Activated B cell treated with CpG ODN at 0.5 μM for 24 hours (primary cell): ENCODE results near the gene DCC. TPM values are rescaled to one million over a fixed set of nuclear protein-coding genes. Genes with fewer than 3 reads are reported as not detected.

Experiments used
- ATAC-seq: fragments of 200-7000 bp; cut with Tn5 transposase; one replicate; pipeline ENCODE4 v1.10.0; 2021; ENCODE audit warnings: low read depth, mild to moderate bottlenecking, moderate library complexity
- CTCF ChIA-PET: fragments of 350-600 bp; sonication (Branson Sonifier 250); formaldehyde crosslinking; loops from one replicate; lab custom pipeline; 2021; ENCODE audit warnings: antibody characterized with exemption; lab: Charles Lee
- POLR2A ChIA-PET: fragments of 350-600 bp; sonication (Branson Sonifier 250); formaldehyde crosslinking; loops from one replicate; lab custom pipeline; 2021; ENCODE audit warnings: antibody characterized with exemption; lab: Charles Lee
- DNase-seq: peaks from one replicate; pipeline ENCODE4 v3.0.0; 2022
- H3K27ac Mint-ChIP-seq: one replicate; pipeline ENCODE4 v1.8.0; 2020; ENCODE audit warnings: mixed read lengths
- H3K27me3 Mint-ChIP-seq: one replicate; pipeline ENCODE4 v1.8.0; 2021; ENCODE audit warnings: mixed read lengths
- H3K36me3 Mint-ChIP-seq: one replicate; pipeline ENCODE4 v1.8.0; 2021; ENCODE audit warnings: low read depth, mixed read lengths
- H3K4me1 Mint-ChIP-seq: one replicate; pipeline ENCODE4 v1.8.0; 2021; ENCODE audit warnings: mixed read lengths
- H3K4me3 Mint-ChIP-seq: one replicate; pipeline ENCODE4 v1.8.0; 2020; ENCODE audit warnings: mild to moderate bottlenecking, mixed read lengths
- H3K9me3 Mint-ChIP-seq: one replicate; pipeline ENCODE4 v1.8.0; 2020; ENCODE audit warnings: mixed read lengths
- intact Hi-C: fragments of 100-400 bp; cut with micrococcal nuclease; formaldehyde crosslinking; loops from one replicate; pipeline ENCODE4 v1.15.1; 2024
- total RNA-seq: library from RNA; stranded (reverse); gene quantifications from 2 replicates; pipeline ENCODE4 v1.2.3, GENCODE V29; 2022
- TF ChIP-seq, protein P1 (sequence below): fragments of 200-600 bp; IDR thresholded peaks from one replicate; pipeline ENCODE4 v1.8.0; 2022; ENCODE audit warnings: antibody characterized with exemption, mild to moderate bottlenecking

Gene DCC
- total RNA-seq, 1 donor from 2014 or later = not detected

DNA sequence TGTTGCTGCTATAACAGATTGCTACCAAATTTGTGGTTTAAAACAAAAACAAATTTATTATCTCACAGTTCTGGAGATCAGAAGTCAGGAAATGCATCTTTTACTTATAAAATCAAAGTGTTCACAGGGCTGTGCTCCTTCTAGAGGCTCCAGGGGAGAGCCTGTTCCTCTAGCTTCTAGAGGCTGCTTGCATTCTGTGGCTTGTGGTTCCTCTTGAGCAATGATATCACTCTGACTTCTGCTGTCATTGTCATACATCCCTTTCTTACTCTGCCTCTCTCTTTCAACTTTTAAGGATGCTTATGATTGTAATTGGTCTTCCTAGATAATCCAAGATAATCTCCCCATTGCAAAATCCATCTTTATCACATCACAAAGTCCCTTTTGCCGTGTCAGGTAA, 6.1 kb upstream of the DCC start:
- TF ChIP-seq, protein P1, sequence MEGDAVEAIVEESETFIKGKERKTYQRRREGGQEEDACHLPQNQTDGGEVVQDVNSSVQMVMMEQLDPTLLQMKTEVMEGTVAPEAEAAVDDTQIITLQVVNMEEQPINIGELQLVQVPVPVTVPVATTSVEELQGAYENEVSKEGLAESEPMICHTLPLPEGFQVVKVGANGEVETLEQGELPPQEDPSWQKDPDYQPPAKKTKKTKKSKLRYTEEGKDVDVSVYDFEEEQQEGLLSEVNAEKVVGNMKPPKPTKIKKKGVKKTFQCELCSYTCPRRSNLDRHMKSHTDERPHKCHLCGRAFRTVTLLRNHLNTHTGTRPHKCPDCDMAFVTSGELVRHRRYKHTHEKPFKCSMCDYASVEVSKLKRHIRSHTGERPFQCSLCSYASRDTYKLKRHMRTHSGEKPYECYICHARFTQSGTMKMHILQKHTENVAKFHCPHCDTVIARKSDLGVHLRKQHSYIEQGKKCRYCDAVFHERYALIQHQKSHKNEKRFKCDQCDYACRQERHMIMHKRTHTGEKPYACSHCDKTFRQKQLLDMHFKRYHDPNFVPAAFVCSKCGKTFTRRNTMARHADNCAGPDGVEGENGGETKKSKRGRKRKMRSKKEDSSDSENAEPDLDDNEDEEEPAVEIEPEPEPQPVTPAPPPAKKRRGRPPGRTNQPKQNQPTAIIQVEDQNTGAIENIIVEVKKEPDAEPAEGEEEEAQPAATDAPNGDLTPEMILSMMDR = no peak
- Mint-ChIP-seq H3K27me3 (peaks cover 1% of the 10 kb centered on the region), H3K4me3 (no peak overlapping the region), H3K9me3 (peaks cover 6% of the 10 kb centered on the region), H3K27ac (no peak overlapping the region), H3K4me1 (no peaks in the 10 kb centered on the region), H3K36me3 (no peaks in the 10 kb centered on the region)
- ATAC-seq (no peak), DNase-seq (no peak)
- intact Hi-C loops = no loop called here
- ChIA-PET CTCF (no interaction called here), POLR2A (no interaction called here)

DNA sequence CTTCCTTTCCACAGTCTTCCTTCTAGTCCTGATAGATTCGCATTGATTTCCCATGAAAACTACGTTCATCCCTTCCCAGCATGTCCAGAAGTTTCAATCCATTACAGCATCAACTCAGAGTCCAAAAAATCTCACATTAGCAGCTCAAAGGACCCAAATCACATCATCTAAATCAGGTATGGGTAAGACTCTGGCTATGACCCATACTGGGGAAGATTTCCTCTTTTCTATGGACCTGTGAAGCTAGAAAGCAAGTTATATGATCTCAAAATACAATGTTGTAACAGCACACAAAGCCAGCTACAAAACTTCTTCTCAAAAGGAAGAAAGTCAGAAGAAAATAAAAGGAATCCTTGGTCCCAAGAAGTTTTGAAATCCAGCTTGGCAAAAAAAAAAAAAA, 5.7 kb upstream of the DCC start:
- DNase-seq (no peak), ATAC-seq (no peak)
- Mint-ChIP-seq H3K4me1 (no peaks in the 10 kb centered on the region), H3K9me3 (peaks cover 6% of the 10 kb centered on the region), H3K27ac (no peak overlapping the region), H3K36me3 (no peaks in the 10 kb centered on the region), H3K4me3 (no peak overlapping the region), H3K27me3 (peaks cover 6% of the 10 kb centered on the region)
- TF ChIP-seq, protein P1 = no peak
- intact Hi-C loops = no loop called here
- ChIA-PET CTCF (no interaction called here), POLR2A (no interaction called here)

DNA sequence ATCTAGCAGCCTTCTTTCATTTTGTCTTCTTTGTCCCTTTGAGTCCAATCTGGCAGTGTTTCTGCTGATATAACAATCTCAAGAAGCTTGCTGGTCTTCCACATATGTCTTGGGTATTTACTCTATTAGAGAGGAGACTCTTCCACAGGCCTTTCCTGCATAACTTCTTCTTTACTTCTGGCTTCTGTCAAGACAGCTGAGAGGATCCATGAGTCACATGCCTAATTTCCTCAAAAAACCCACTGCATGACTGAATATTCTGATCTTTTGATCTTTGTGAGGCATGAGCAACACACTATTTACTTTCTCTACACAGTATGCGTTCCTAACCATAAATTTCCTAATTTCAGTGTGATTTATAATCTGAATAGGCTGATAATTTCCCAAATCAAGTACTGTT, 5.1 kb upstream of the DCC start:
- peaks cover 6% of the 10 kb centered on the region for H3K9me3 Mint-ChIP-seq
- ChIA-PET POLR2A (no interaction called here), CTCF (no interaction called here)
- no peak overlapping the region for H3K4me3 Mint-ChIP-seq
- H3K27me3 Mint-ChIP-seq = peaks cover 9% of the 10 kb centered on the region
- intact Hi-C loops = no loop called here
- H3K36me3 Mint-ChIP-seq = no peaks in the 10 kb centered on the region
- H3K4me1 Mint-ChIP-seq = no peaks in the 10 kb centered on the region
- DNase-seq (no peak), ATAC-seq (no peak)
- TF ChIP-seq, protein P1 = no peak
- H3K27ac Mint-ChIP-seq = no peak overlapping the region

DNA sequence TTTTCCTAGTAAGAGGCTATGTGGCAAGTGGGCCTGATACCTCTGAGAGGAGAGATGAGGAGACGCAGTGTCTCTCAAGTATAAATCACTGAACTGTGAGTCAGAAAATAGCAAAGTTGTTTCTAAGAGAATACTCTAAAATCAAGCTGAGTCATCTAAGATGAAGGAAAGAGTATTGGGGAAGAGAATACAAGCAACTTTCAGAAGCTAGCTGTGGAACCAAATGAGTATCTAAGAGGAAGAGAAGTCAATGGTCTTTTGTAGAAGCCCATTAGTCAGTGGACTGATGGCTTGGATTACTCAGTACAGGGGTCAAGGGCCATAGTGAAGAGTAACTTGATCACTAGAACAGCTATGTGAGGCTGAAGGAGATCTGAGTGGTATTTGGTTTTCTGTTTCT, 2.7 kb upstream of the DCC start:
- Mint-ChIP-seq H3K4me3 (no peak overlapping the region), H3K9me3 (peaks cover 6% of the 10 kb centered on the region), H3K27ac (no peak overlapping the region), H3K36me3 (no peaks in the 10 kb centered on the region), H3K27me3 (peaks cover 25% of the 10 kb centered on the region), H3K4me1 (no peaks in the 10 kb centered on the region)
- TF ChIP-seq, protein P1 = no peak
- intact Hi-C loops = no loop called here
- DNase-seq (no peak), ATAC-seq (no peak)
- CTCF ChIA-PET = no interaction called here
- POLR2A ChIA-PET = no interaction called here

DNA sequence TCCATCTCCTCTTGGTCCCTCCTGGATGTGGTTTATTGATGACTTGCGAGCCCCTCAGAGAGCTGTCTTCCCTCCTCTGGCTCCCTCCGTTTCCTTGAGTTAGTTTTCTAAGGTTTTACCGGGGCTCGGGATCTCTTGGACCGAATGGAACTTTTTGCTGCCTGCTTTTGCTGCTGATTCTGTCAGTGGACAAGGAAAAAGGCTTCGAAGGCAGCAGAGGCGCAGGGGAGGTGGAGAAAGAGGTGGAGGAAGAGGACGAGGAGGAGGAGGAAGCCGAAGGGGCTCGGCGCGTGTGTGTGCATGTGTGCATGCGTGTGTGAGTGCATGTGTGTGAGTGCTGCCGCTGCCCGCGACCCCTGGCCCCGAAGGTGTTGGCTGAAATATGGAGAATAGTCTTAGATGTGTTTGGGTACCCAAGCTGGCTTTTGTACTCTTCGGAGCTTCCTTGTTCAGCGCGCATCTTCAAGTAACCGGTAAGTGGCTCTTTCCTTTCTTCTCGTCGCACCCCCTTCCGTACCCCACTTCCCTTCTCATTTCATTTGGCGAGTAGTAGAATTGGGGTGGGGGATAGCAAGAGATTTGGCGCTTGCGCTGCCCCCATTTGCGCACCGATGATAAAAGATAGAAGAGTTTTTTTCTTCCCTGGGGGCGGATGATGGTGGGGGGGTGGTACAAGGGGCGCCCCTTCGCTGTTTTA, 557 bp downstream of the DCC start:
- POLR2A ChIA-PET = no interaction called here
- DNase-seq = no peak
- Mint-ChIP-seq H3K4me1 (no peaks in the 10 kb centered on the region), H3K36me3 (no peaks in the 10 kb centered on the region), H3K4me3 (no peak overlapping the region), H3K9me3 (peaks cover 6% of the 10 kb centered on the region), H3K27me3 (peaks cover 25% of the 10 kb centered on the region), H3K27ac (no peak overlapping the region)
- CTCF ChIA-PET = no interaction called here
- intact Hi-C loops = no loop called here
- TF ChIP-seq, protein P1 = no peak
- no peak for ATAC-seq
